Duodenal mucosa (tissue), 2 donors: ENCODE results near the gene ITSN2.

ENCODE experiments used
- H3K27ac ChIP-seq: one replicate; pipeline ENCODE4 v1.7.0; 2013; ENCODE audit warnings: low read depth, low read length
- H3K27me3 ChIP-seq, 2 donors: one replicate each; pipeline ENCODE4 v1.7.0; 2013; ENCODE audit warnings: low read length in 2 of 2, control low read depth in 1 of 2; ENCODE audit not compliant: insufficient read depth in 2 of 2, control insufficient read depth in 1 of 2
- H3K36me3 ChIP-seq, 2 donors: one replicate each; pipeline ENCODE4 v1.7.0; 2013; ENCODE audit warnings: low read length in 2 of 2, control low read depth in 1 of 2; ENCODE audit not compliant: insufficient read depth in 2 of 2, control insufficient read depth in 1 of 2
- H3K4me1 ChIP-seq, 2 donors: one replicate each; pipeline ENCODE4 v1.7.0; 2013; ENCODE audit warnings: low read length in 2 of 2, control low read depth in 1 of 2; ENCODE audit not compliant: insufficient read depth in 2 of 2, control insufficient read depth in 1 of 2
- H3K4me3 ChIP-seq, 2 donors: one replicate each; pipeline ENCODE4 v1.7.0; 2013; ENCODE audit warnings: low read length in 2 of 2, low read depth in 1 of 2
- H3K9ac ChIP-seq, 2 donors: one replicate each; pipeline ENCODE4 v1.7.0; 2013; ENCODE audit warnings: low read length in 2 of 2, low read depth in 1 of 2
- H3K9me3 ChIP-seq, 2 donors: one replicate each; pipeline ENCODE4 v1.7.0; 2013; ENCODE audit warnings: low read length in 2 of 2, control low read depth in 1 of 2; ENCODE audit not compliant: control insufficient read depth in 1 of 2

ITSN2 gene

DNA sequence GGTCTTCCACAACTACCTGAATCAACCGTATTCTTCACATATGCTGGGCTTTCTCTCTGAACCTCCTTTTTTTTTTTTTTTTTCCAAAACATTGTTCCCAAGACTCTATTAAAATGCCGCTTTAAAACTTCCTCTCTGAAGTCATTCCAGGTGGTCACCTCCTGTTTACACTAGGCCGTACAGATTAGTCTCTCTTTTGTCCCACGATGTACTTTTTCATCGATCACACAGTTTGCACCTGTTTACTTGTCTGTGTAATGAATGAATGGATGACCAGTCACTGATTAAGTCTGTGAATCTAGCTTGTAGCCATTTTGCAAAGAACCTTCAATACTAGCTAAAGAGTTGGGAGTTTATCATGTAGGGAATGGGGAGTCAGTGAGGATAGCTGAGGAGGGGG lies 202.2 kb downstream of the ITSN2 start:
- Histone ChIP-seq H3K9me3 (peaks cover 0 to 3% of the 10 kb centered on the region in 2 donors), H3K36me3 (no peaks in the 10 kb centered on the region), H3K4me3 (no peak overlapping the region), H3K4me1 (peaks cover 0 to 3% of the 10 kb centered on the region in 2 donors), H3K27me3 (no peaks in the 10 kb centered on the region), H3K9ac (no peak overlapping the region), H3K27ac (no peak overlapping the region)

DNA sequence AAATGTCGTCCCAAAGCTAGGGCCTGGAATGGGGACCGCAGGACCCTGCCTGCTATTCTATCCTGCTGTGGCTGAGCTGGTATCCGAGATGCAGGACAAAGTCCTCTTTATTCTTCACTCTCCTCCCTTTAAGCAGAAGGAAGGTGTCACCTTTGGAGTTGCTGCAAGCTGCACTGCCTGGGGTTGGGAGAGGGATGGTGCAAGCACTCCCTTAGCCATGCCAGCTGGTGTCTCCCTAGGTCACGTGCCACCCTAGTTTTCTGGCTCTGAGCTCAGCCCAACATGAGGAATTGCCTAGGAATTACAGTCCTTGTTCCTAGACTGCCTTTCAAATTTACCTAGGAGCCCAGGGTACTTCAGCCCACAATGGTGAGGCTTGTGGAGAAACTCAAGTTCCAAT lies 206.9 kb downstream of the ITSN2 start:
- Histone ChIP-seq H3K27ac (no peak overlapping the region), H3K4me1 (peaks cover 0 to 3% of the 10 kb centered on the region in 2 donors), H3K9me3 (no peaks in the 10 kb centered on the region), H3K4me3 (no peak overlapping the region), H3K27me3 (no peaks in the 10 kb centered on the region), H3K9ac (no peak overlapping the region), H3K36me3 (no peaks in the 10 kb centered on the region)
